HL-60 (cell line): ENCODE measurements around the gene SLC26A8.

Experiments
- DNase-seq, 2 experiments: peaks; one replicate each; pipeline ENCODE4 v3.0.0-alpha.2; 2010 to 2020; ENCODE audit warnings: low read depth in 1 of 2, low spot score in 1 of 2
- H3K27ac ChIP-seq: fragments of 250-450 bp; sonication (Bioruptor Pico); replicated peaks from 2 replicates; pipeline ENCODE4 v1.5.1; 2020; ENCODE audit warnings: mild to moderate bottlenecking, moderate library complexity
- H3K27me3 ChIP-seq: fragments of 250-450 bp; sonication (Bioruptor Pico); 2 replicates; pipeline ENCODE4 v1.5.1; 2021; ENCODE audit warnings: mild to moderate bottlenecking, moderate library complexity; ENCODE audit not compliant: insufficient read depth, poor library complexity, severe bottlenecking
- H3K4me3 ChIP-seq: replicated peaks from 2 replicates; pipeline ENCODE4 v1.5.1; 2011; ENCODE audit warnings: mild to moderate bottlenecking, control low read depth, low read length; ENCODE audit not compliant: insufficient read depth
- GABPA ChIP-seq: IDR thresholded peaks from 2 replicates; pipeline ENCODE4 v1.6.1; 2012; ENCODE audit warnings: low read depth
- POLR2AphosphoS5 ChIP-seq: IDR thresholded peaks from 2 replicates; pipeline ENCODE4 v1.6.1; 2012; ENCODE audit warnings: low read depth
- SPI1 ChIP-seq: IDR thresholded peaks from 2 replicates; pipeline ENCODE4 v1.6.1; 2012; ENCODE audit warnings: low read depth, mild to moderate bottlenecking, borderline replicate concordance
- TF ChIP-seq, protein P1 (sequence below): IDR thresholded peaks from one replicate; pipeline ENCODE4 v1.5.1; 2011; ENCODE audit warnings: low read length, control low read depth, inconsistent platforms; ENCODE audit not compliant: insufficient read depth
- TF ChIP-seq, protein P2 (sequence below): IDR thresholded peaks from 2 replicates; pipeline ENCODE4 v1.6.1; 2012; ENCODE audit warnings: low read depth; ENCODE audit not compliant: insufficient replicate concordance

SLC26A8 gene

DNA sequence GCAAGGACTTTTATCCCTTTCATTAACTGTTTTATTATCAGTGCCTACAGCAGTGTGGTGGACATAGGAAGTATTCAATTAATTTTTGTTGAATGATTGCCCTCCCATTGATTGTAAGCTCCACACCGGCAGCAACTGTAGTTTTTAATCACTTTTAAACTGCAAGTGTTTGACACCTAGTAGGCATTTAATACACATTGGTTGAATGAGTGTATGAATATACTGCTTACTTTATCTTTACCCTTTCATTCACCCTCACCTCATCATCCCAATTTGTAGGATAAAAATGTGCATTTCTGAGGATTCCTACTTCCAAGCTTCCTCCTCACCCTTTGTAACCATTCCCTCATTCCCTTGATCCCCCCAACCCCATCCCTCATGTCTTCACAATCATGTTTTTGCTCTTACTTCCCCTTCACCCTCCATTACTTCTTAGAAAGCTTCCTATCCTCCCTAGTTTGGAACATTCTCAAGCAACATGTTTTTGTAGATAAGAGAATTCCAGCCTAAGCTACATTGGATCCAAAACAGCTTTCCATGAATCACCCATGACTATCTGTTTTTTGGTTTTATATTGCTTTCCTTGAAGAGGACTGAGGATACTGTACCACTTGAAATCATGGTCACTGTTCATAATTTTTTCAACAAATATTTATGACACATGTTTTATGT, 955 bp upstream of the SLC26A8 start:
- no peak for DNase-seq
- TF ChIP-seq, protein P1, sequence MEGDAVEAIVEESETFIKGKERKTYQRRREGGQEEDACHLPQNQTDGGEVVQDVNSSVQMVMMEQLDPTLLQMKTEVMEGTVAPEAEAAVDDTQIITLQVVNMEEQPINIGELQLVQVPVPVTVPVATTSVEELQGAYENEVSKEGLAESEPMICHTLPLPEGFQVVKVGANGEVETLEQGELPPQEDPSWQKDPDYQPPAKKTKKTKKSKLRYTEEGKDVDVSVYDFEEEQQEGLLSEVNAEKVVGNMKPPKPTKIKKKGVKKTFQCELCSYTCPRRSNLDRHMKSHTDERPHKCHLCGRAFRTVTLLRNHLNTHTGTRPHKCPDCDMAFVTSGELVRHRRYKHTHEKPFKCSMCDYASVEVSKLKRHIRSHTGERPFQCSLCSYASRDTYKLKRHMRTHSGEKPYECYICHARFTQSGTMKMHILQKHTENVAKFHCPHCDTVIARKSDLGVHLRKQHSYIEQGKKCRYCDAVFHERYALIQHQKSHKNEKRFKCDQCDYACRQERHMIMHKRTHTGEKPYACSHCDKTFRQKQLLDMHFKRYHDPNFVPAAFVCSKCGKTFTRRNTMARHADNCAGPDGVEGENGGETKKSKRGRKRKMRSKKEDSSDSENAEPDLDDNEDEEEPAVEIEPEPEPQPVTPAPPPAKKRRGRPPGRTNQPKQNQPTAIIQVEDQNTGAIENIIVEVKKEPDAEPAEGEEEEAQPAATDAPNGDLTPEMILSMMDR: no peak
- TF ChIP-seq SPI1 (no peak), POLR2AphosphoS5 (no peak), GABPA (no peak)
- TF ChIP-seq, protein P2, sequence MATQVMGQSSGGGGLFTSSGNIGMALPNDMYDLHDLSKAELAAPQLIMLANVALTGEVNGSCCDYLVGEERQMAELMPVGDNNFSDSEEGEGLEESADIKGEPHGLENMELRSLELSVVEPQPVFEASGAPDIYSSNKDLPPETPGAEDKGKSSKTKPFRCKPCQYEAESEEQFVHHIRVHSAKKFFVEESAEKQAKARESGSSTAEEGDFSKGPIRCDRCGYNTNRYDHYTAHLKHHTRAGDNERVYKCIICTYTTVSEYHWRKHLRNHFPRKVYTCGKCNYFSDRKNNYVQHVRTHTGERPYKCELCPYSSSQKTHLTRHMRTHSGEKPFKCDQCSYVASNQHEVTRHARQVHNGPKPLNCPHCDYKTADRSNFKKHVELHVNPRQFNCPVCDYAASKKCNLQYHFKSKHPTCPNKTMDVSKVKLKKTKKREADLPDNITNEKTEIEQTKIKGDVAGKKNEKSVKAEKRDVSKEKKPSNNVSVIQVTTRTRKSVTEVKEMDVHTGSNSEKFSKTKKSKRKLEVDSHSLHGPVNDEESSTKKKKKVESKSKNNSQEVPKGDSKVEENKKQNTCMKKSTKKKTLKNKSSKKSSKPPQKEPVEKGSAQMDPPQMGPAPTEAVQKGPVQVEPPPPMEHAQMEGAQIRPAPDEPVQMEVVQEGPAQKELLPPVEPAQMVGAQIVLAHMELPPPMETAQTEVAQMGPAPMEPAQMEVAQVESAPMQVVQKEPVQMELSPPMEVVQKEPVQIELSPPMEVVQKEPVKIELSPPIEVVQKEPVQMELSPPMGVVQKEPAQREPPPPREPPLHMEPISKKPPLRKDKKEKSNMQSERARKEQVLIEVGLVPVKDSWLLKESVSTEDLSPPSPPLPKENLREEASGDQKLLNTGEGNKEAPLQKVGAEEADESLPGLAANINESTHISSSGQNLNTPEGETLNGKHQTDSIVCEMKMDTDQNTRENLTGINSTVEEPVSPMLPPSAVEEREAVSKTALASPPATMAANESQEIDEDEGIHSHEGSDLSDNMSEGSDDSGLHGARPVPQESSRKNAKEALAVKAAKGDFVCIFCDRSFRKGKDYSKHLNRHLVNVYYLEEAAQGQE: no peak
- no peak overlapping the region for H3K4me3 ChIP-seq
- no peaks in the 10 kb centered on the region for H3K27me3 ChIP-seq
- H3K27ac ChIP-seq: no peak overlapping the region

DNA sequence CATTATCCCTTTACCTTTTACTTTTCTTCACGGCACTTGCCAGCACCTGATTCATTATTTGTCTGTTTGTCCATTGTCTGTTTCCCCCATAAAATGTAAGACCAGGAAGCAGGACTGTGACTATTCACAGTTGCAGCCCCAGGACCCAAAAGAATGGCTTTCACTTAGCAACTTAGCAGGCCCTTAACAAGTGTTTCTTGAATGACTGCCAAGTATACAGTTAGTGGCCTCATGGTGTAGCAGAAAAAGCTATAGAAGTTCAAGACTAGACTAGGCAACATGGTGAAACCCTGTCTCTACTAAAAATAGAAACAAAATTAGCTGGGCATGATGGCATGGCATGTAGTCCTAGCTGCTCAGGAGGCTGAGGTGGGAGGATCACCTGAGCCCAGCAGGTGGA, 4.3 kb downstream of the SLC26A8 start:
- Histone ChIP-seq H3K27me3 (no peaks in the 10 kb centered on the region), H3K4me3 (no peak overlapping the region), H3K27ac (peak overlapping the region; percentile 92)
- TF ChIP-seq, protein P2: no peak
- TF ChIP-seq GABPA: no peak
- DNase-seq: no peak

DNA sequence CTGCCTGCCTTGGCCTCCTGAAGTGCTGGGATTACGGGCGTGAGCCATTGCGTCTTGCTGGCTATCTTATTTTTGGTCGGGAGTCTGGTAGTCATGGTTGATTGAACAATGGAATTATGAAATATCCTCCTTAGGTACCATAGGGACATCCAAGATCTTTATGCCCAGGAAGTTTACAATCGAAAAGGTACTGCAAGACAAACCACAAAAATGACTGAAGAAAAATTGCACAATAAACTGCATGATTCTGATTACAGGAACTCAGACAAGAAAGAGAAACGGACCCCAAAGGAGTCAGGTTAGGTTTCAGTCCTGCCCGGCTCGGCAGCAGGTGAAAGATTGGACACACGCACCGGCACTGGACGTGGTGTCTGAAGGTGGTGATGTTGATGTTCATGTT, 5.3 kb downstream of the SLC26A8 start:
- no peak overlapping the region for H3K4me3 ChIP-seq
- peak overlapping the region; percentile 92 for H3K27ac ChIP-seq
- H3K27me3 ChIP-seq: no peaks in the 10 kb centered on the region
- DNase-seq: peak; percentile 77 to 100
- TF ChIP-seq POLR2AphosphoS5: 0 out of 2 replicates have a peak, but pooled peaks have one; percentile 25
- TF ChIP-seq SPI1: peak; percentile 21; the same call in 1 of the 2 replicates
- no peak for TF ChIP-seq GABPA

DNA sequence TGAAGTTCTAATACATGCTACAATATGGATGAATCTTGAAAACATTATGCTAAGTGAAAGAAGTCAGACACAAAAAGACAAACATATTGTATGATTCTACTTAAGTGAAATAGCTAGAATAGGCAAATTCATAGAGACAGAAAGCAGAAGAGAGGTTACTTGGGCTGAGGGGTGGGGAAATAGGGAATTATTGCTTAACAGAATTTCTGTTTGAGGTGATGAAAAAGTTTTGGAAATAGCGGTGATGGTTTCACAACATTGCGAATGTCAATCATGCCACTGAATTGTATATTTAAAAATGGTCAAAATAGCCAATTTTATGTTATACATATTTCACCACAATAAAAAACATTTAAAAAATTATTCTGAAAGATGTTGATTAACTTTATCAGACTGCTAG, 6.1 kb downstream of the SLC26A8 start:
- Histone ChIP-seq H3K27me3 (no peaks in the 10 kb centered on the region), H3K4me3 (no peak overlapping the region), H3K27ac (peak overlapping the region; percentile 92)
- DNase-seq: peak; percentile 75 to 80
- TF ChIP-seq, protein P1: no peak
- TF ChIP-seq, protein P2: peak; percentile 48
- TF ChIP-seq SPI1 (peak; percentile 77; the same call in 1 of the 2 replicates), POLR2AphosphoS5 (peak; percentile 29; the same call in 1 of the 2 replicates), GABPA (no peak)
